GM19240 (cell line): Measurements from ENCODE around the gene HIC2.
"Not testable (repeated sequence)": the region's sequence is repeated elsewhere in the genome, so short reads cannot be mapped to it uniquely, and the experiment has no call there.

Experiments used
- DNase-seq: peaks from one replicate; pipeline ENCODE4 v3.0.0; 2011; ENCODE audit warnings: low spot score; ENCODE audit not compliant: insufficient read length

HIC2 gene

DNA sequence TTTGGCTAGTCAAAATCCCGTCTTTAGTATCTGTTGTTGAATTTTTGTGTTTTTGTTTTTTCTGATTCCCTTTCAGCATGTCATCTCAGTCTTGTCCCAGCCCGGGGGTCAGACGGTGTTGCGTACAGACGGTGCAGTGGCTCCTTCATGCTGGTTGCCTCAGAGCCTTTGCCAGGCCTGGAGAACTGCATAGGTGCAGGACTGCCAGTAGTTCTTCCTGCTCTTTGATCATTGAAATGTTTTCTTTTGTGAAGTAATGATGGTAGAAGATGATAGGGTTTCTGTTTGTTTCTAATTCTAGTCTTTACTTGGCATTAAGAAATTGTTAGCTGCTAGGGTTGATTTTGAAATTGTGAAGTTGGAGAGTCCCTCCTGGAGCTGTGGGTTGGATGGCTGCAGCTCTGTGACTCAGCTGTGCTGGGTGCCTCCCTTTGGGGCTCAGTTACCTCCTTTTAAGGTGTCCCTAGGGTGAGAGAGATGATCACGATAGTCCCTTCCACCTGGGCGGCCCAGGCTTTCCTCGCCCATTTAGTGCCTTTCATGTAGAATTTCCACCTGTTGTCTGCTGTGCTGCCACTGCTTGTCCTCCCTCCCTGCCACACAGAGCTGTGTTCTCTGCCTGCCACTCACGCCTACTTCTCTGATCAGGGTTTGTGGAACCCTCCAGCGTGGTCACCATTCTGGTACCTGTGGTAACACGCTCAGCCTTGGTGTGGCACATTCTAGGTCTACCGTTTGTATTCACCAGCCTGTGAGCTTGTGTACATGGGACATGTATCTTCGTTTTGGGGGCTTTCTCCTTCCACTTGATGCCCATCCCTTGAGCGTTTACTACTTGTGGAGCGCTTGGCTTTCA lies 17.4 kb downstream of the HIC2 start:
- not testable (repeated sequence) for DNase-seq

GRCh38 chr22:21435998-21436810 lies 19.0 kb downstream of the HIC2 start:
- not testable (repeated sequence) for DNase-seq

DNA sequence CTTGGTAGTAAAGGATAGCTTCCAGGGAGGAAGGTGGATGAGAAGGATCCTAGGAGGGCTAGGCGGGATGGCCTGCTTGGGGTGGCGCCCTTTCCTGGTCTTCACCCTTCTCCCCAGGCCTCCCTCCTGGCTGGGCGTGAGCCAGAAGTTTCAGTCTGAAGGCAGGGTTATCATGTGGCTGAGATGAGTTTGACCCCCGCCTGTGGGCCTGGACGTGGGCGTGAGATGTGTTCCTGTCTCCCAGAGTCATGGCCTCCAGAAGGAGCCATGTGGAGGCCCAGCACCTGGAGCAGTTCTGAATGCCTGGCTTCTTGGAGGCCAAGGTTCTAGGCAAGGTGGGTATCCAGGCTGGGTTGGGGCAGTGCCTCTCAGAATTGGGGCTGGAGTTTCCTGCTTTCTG lies 20.8 kb downstream of the HIC2 start:
- not testable (repeated sequence) for DNase-seq

GRCh38 chr22:21440018-21440636 lies 23.0 kb downstream of the HIC2 start:
- DNase-seq: not testable (repeated sequence)

DNA sequence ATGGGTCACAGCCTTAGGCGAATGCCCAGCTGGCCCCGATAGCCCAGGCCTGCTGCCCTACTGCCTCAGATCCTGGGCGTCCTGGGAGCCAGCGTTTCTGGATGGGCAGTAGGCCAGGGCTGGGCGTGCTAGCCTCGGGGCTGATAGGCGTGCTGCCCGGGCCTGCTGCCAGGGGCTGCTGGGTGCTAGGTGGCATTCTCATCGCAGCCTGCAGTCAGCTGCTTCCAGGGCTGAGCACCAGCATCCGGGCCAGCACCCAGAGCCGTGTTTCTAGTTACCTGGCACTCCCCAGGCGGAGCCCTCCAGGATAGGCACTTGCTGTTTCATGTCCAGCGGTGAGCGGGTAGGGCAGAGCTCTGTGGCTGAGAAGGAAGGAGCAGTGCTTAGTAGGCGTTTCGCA lies 23.5 kb downstream of the HIC2 start:
- DNase-seq: not testable (repeated sequence)

- not testable (repeated sequence) for DNase-seq
Measured at GRCh38 chr22:21441170-21441569, 24.0 kb downstream of the HIC2 start.

GRCh38 chr22:21442123-21442522 lies 25.0 kb downstream of the HIC2 start:
- not testable (repeated sequence) for DNase-seq

DNA sequence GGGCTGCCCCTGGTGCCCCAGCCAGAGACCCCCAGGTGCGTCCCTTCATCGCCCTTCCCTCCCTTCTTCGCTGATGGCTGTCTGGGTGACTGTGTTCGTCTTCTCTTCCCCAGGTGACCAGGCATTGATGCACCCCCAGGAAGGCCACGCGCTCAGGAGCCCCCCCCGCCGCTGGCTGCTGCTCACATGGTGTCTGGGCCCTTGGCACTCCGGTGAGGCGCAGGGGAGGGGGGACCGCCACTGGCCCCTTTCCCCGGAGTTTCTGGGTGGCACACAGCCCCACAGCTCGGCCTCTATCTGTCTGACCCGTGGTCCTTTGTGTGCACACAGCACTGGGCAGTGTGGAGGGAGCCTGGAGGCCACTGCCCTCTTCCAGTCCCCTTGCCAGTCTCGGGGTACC lies 25.5 kb downstream of the HIC2 start:
- not testable (repeated sequence) for DNase-seq

DNA sequence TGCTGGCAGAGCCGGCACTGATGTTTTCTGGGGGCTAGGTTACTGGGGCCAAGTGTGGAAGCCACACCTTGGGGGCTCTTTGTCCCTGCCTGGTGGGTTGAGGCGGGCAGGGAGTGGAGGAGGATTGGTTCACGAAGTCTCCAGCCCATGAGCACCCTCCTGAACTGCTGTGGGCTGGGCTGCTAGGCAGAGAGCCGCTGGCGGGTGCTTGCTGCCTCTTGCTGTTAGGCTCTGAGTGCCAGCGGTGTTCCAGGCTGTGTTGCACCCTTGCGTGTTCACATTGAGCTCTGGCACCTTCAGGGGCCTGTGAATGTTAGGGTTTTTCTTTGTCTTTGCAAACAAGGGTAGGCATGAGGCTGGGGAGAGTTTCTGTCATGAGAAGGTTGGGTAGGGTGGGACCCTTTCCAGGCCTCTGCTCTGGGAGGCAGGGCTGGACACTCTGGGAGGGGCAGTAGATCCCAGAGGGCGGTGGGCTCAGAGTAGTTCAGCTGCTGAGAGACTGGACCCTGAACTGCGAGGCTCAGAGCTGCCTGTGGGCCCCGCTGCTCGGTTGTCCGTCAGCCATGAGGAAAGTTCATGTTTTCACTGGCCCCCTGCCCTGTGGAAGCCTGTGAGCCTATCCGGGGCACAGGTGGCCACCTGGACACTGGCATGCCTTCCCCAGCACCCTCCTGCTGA lies 26.0 kb downstream of the HIC2 start:
- DNase-seq: no peak

- DNase-seq: no peak
Measured at GRCh38 chr22:21443735-21444421, 26.7 kb downstream of the HIC2 start.

GRCh38 chr22:21444701-21445436 lies 27.7 kb downstream of the HIC2 start:
- DNase-seq: no peak

- DNase-seq: no peak
Measured at GRCh38 chr22:21445437-21446127, 28.4 kb downstream of the HIC2 start.

- no peak for DNase-seq
Measured at GRCh38 chr22:21446128-21446826, 29.1 kb downstream of the HIC2 start.

DNA sequence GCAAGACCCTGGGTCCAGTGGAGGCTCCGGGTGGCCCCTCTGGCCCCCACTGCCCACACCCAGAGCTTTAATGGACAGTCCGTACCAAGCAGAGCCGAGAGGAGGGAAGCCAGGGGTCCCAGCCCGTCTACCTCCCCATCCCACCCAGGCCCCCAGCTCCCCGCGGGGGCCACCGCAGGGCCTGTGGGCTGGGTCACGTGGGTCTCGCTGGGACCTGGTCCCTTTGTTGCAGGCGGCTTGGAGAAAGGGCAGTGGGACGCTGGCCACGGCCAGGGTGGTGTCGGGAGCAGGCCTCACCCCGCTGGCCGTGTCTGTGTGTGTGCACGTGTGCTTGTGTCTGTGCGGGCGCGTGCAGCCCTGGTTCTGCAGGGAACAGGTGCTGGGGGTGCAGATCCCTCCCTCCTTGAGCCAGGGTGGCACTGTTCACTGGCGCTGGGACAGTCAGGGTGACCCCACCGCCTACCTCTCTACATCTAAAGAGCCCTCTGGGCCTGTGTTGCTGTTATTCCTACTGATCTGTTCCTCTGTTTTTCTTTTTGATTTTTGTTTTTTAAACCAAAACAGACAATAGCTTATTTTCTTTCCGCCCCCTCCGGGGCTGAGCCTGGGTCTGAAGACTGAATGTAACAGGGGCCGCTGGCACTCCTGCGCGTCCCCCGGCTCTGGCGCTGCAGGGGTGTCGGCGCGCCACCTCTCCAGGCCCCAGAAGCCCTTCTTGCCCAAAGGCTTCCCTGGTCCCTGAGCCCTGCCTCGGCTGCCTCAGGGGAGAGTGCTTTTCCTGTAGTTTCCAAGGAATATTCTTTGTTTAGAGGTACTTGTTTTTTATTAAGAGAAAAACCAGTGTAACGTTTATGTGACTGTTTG lies 29.9 kb downstream of the HIC2 start:
- no peak for DNase-seq

GRCh38 chr22:21447694-21448402 lies 30.7 kb downstream of the HIC2 start:
- no peak for DNase-seq

DNA sequence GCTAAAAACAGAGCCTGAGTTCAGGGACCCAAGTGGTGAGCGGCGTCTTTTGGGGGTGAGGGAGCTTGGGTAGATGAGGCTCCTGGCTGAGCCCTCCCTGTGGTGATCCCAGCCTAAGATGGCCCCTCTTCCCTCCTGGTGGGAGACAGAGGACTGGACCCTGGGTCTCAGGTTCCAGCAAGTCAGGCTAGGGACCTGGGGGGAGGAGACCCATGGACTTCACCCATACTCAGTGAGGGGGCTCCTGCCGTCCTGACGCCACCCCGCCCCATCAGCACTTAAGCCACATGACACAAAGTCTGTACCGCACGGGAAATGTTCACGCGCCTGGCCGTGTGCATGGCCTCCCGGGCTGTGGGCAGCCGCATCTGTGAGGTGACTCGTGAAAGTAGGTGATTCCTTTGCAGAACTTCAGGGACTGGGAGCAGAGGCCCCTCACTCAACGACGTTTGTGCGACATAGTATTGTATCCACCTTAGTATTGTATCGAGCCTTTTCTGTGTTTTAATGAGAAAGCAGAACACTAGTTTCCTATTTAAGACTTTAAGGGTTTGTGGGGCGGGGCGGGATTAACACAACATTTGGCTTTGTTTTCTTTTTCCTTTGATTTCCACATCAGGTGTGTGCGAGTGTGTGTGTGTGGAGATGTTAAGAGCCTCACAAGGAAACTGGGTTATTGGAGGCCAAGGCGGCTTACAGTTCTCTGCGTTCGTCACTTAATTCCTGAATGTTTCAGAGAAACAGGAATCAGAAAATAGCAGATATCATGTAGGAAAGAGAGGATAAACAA lies 31.7 kb downstream of the HIC2 start:
- no peak for DNase-seq
